Measurements from ENCODE around the gene FOXM1. TPM values are rescaled to one million over a fixed set of nuclear protein-coding genes. Genes with fewer than 3 reads are reported as not detected.

The FOXM1 gene
- total RNA-seq = 66.9 and 71.1 TPM in 2 replicates

GRCh38 chr12:2877047-2877952 lies at the start of gene FOXM1, which contains the start of gene RHNO1:
TSS of gene FOXM1 (minus strand) at chr12:2877174. CDS start at chr12:2874478, 2,696 bp downstream.
TSS of gene RHNO1 (plus strand) at chr12:2877223. CDS start at chr12:2885367, 8,144 bp downstream.

GRCh38 chr12:2890388-2891239 lies 13.6 kb upstream of the FOXM1 start, which contains the start of gene TULP3:
TSS of gene TULP3 (plus strand) at chr12:2890891. CDS start at chr12:2890948, 57 bp downstream.

GRCh38 chr12:2857021-2857431 lies 19.9 kb downstream of the FOXM1 start, which contains the start of gene TEX52:
TSS of gene TEX52 (minus strand) at chr12:2857039. CDS start at chr12:2857026, 13 bp downstream.

GRCh38 chr12:2834581-2835491 lies 42.1 kb downstream of the FOXM1 start, which contains the start of gene NRIP2:
TSS of gene NRIP2 (minus strand) at chr12:2835035. CDS start at chr12:2834983, 52 bp downstream.

GRCh38 chr12:2812290-2813213 lies 64.4 kb downstream of the FOXM1 start, which contains the start of gene ITFG2:
TSS of gene ITFG2 (plus strand) at chr12:2812668. CDS start at chr12:2812761, 93 bp downstream.

Other genes with a start within 250 kb of the FOXM1 start
- gene FKBP4, start 82.2 kb downstream of the FOXM1 start, total RNA-seq = 45.9 and 49.6 TPM in 2 replicates
- 15.0 and 18.2 TPM in 2 replicates for gene ITFG2, start 64.5 kb downstream of the FOXM1 start, total RNA-seq
- gene NRIP2, start 42.1 kb downstream of the FOXM1 start, total RNA-seq = not detected in 2 replicates
- gene TEX52, start 20.1 kb downstream of the FOXM1 start, total RNA-seq = not detected in 2 replicates
- 43.3 and 44.2 TPM in 2 replicates for gene RHNO1, start within 50 bp of the FOXM1 start, total RNA-seq
- 30.8 and 32.1 TPM in 2 replicates for gene TULP3, start 13.7 kb upstream of the FOXM1 start, total RNA-seq
- gene TEAD4, start 82.2 kb upstream of the FOXM1 start, total RNA-seq = 30.4 and 35.1 TPM in 2 replicates
- 15.8 and 17.0 TPM in 2 replicates for gene TSPAN9, start 200.2 kb upstream of the FOXM1 start, total RNA-seq

Measured in bronchus fibroblast of lung (primary cell).